WTC11 (cell line): ENCODE data around the gene EDARADD. TPM values are rescaled to one million over a fixed set of nuclear protein-coding genes. Genes with fewer than 3 reads are reported as not detected.

Experiments used
- ATAC-seq: fragments of 200-7000 bp; cut with Tn5 transposase; 2 replicates; pipeline ENCODE4 v1.10.0; 2021; ENCODE audit warnings: mild to moderate bottlenecking, moderate library complexity
- CTCF ChIA-PET: fragments of 300-600 bp; sonication (Branson Sonifier 250); formaldehyde crosslinking; loops from one replicate; lab custom pipeline; 2021; ENCODE audit warnings: antibody characterized with exemption; lab: Charles Lee
- POLR2A ChIA-PET: fragments of 350-600 bp; sonication (Branson Sonifier 250); formaldehyde crosslinking; loops from one replicate; lab custom pipeline; 2021; ENCODE audit warnings: antibody characterized with exemption; lab: Charles Lee
- DNase-seq: peaks from one replicate; pipeline ENCODE4 v3.0.0; 2021; ENCODE audit warnings: low spot score
- H3K27ac Mint-ChIP-seq: 2 replicates; pipeline ENCODE4 v1.8.0; 2021; ENCODE audit warnings: mixed read lengths
- H3K27me3 Mint-ChIP-seq: 2 replicates; pipeline ENCODE4 v1.8.0; 2021; ENCODE audit warnings: low read depth, mild to moderate bottlenecking, moderate library complexity, mixed read lengths
- H3K36me3 Mint-ChIP-seq: 2 replicates; pipeline ENCODE4 v1.8.0; 2021; ENCODE audit warnings: mixed read lengths
- H3K4me1 Mint-ChIP-seq: 2 replicates; pipeline ENCODE4 v1.8.0; 2022; ENCODE audit warnings: mixed read lengths
- H3K4me3 Mint-ChIP-seq: 2 replicates; pipeline ENCODE4 v1.8.0; 2021; ENCODE audit warnings: mild to moderate bottlenecking, moderate library complexity, mixed read lengths
- H3K9me3 Mint-ChIP-seq: 2 replicates; pipeline ENCODE4 v1.8.0; 2021; ENCODE audit warnings: mixed read lengths
- AR ChIP-seq: fragments of 250-450 bp; sonication (Bioruptor Pico); IDR thresholded peaks from 2 replicates; pipeline ENCODE4 v1.9.0; 2021; ENCODE audit warnings: mild to moderate bottlenecking
- ATF2 ChIP-seq: sonication (generic); formaldehyde crosslinking; IDR thresholded peaks from 2 replicates; pipeline ENCODE4 v1.8.1; 2022; ENCODE audit warnings: low read depth, missing genetic modification reagents, borderline replicate concordance
- ATF3 ChIP-seq: sonication (generic); formaldehyde crosslinking; conservative IDR thresholded peaks from 2 replicates; pipeline ENCODE4 v1.8.1; 2022; ENCODE audit warnings: mild to moderate bottlenecking, missing genetic modification reagents
- ATF6 ChIP-seq: sonication (generic); formaldehyde crosslinking; IDR thresholded peaks from 2 replicates; pipeline ENCODE4 v1.8.1; 2023; ENCODE audit warnings: mild to moderate bottlenecking, missing genetic modification reagents
- CREB1 ChIP-seq: sonication (generic); formaldehyde crosslinking; IDR thresholded peaks from 2 replicates; pipeline ENCODE4 v1.8.0; 2023; ENCODE audit warnings: mild to moderate bottlenecking, missing genetic modification reagents
- E2F5 ChIP-seq: sonication (generic); formaldehyde crosslinking; IDR thresholded peaks from 2 replicates; pipeline ENCODE4 v1.8.1; 2022; ENCODE audit warnings: mild to moderate bottlenecking, moderate library complexity, missing genetic modification reagents
- ESRRA ChIP-seq: sonication (generic); formaldehyde crosslinking; IDR thresholded peaks from 2 replicates; pipeline ENCODE4 v1.8.1; 2022; ENCODE audit warnings: mild to moderate bottlenecking, missing genetic modification reagents, borderline replicate concordance
- ETV6 ChIP-seq: sonication (generic); formaldehyde crosslinking; IDR thresholded peaks from 2 replicates; pipeline ENCODE4 v1.8.1; 2022; ENCODE audit warnings: mild to moderate bottlenecking, missing genetic modification reagents
- FOXJ3 ChIP-seq: sonication (generic); formaldehyde crosslinking; IDR thresholded peaks from 2 replicates; pipeline ENCODE4 v1.9.0; 2021; ENCODE audit warnings: missing genetic modification reagents, mild to moderate bottlenecking, borderline replicate concordance
- HMGXB4 ChIP-seq: sonication (generic); formaldehyde crosslinking; IDR thresholded peaks from 2 replicates; pipeline ENCODE4 v1.8.1; 2023; ENCODE audit warnings: mild to moderate bottlenecking, moderate library complexity, missing genetic modification reagents
- IRF1 ChIP-seq: sonication (generic); formaldehyde crosslinking; IDR thresholded peaks from 2 replicates; pipeline ENCODE4 v1.8.0; 2023; ENCODE audit warnings: missing genetic modification reagents
- JUN ChIP-seq: sonication (generic); formaldehyde crosslinking; IDR thresholded peaks from 2 replicates; pipeline ENCODE4 v1.8.0; 2023; ENCODE audit warnings: mild to moderate bottlenecking, missing genetic modification reagents
- KAT7 ChIP-seq: sonication (generic); formaldehyde crosslinking; IDR thresholded peaks from 2 replicates; pipeline ENCODE4 v1.8.1; 2023; ENCODE audit warnings: missing genetic modification reagents, mild to moderate bottlenecking, borderline replicate concordance
- NFATC4 ChIP-seq: fragments of 250-450 bp; sonication (Bioruptor Pico); IDR thresholded peaks from 2 replicates; pipeline ENCODE4 v1.9.0; 2021; ENCODE audit warnings: mild to moderate bottlenecking
- PRRX2 ChIP-seq: fragments of 250-450 bp; sonication (Bioruptor Pico); IDR thresholded peaks from 2 replicates; pipeline ENCODE4 v1.8.0; 2021; ENCODE audit warnings: mild to moderate bottlenecking
- RELA ChIP-seq: sonication (generic); formaldehyde crosslinking; IDR thresholded peaks from 2 replicates; pipeline ENCODE4 v1.8.1; 2022; ENCODE audit warnings: missing genetic modification reagents, mild to moderate bottlenecking, borderline replicate concordance
- RORB ChIP-seq: fragments of 250-450 bp; sonication (Bioruptor Pico); IDR thresholded peaks from 2 replicates; pipeline ENCODE4 v1.9.0; 2021; ENCODE audit warnings: mild to moderate bottlenecking
- SMAD4 ChIP-seq: sonication (generic); formaldehyde crosslinking; IDR thresholded peaks from 2 replicates; pipeline ENCODE4 v1.8.0; 2022; ENCODE audit warnings: mild to moderate bottlenecking, missing genetic modification reagents
- SP1 ChIP-seq: sonication (generic); formaldehyde crosslinking; conservative IDR thresholded peaks from 2 replicates; pipeline ENCODE4 v1.8.1; 2022; ENCODE audit warnings: missing genetic modification reagents
- TCF7 ChIP-seq: sonication (generic); formaldehyde crosslinking; IDR thresholded peaks from 2 replicates; pipeline ENCODE4 v1.8.0; 2022; ENCODE audit warnings: mild to moderate bottlenecking, low read depth, missing genetic modification reagents, moderate library complexity
- TEAD1 ChIP-seq: sonication (generic); formaldehyde crosslinking; IDR thresholded peaks from 2 replicates; pipeline ENCODE4 v1.8.0; 2022; ENCODE audit warnings: mild to moderate bottlenecking, missing genetic modification reagents
- USF2 ChIP-seq: sonication (generic); formaldehyde crosslinking; IDR thresholded peaks from 2 replicates; pipeline ENCODE4 v1.8.1; 2023; ENCODE audit warnings: mild to moderate bottlenecking, missing genetic modification reagents, moderate library complexity
- ZBTB21 ChIP-seq: sonication (generic); formaldehyde crosslinking; IDR thresholded peaks from 2 replicates; pipeline ENCODE4 v1.8.1; 2023; ENCODE audit warnings: mild to moderate bottlenecking, missing genetic modification reagents, borderline replicate concordance
- ZNF232 ChIP-seq: sonication (generic); formaldehyde crosslinking; IDR thresholded peaks from 2 replicates; pipeline ENCODE4 v1.8.0; 2022; ENCODE audit warnings: mild to moderate bottlenecking, missing genetic modification reagents
- ZNF317 ChIP-seq: sonication (generic); formaldehyde crosslinking; IDR thresholded peaks from 2 replicates; pipeline ENCODE4 v1.8.1; 2023; ENCODE audit warnings: low read depth, mild to moderate bottlenecking, moderate library complexity, missing genetic modification reagents, borderline replicate concordance
- total RNA-seq: library from RNA; stranded (reverse); gene quantifications from 3 replicates; pipeline ENCODE4 v1.2.3, GENCODE V29; 2021

EDARADD gene
- total RNA-seq, 1 experiment from 2014 or later, result 5.0 TPM

GRCh38 chr1:236433819-236434315 is 39.8 kb downstream of the EDARADD start:
- Mint-ChIP-seq H3K36me3 (peaks cover 10% of the 10 kb centered on the region), H3K4me3 (no peak overlapping the region), H3K4me1 (no peaks in the 10 kb centered on the region), H3K27ac (no peak overlapping the region), H3K27me3 (no peaks in the 10 kb centered on the region)
- ATAC-seq, result no peak
- ChIA-PET POLR2A (no interaction called here), CTCF (no interaction called here)
- TF ChIP-seq RORB (CRISPR knock-in tag) (no peak), KAT7 (CRISPR knock-in tag) (no peak), SMAD4 (no peak), CREB1 (CRISPR knock-in tag) (no peak), PRRX2 (no peak), ESRRA (no peak), ETV6 (CRISPR knock-in tag) (no peak), IRF1 (CRISPR knock-in tag) (no peak), E2F5 (no peak), ZBTB21 (CRISPR knock-in tag) (no peak), USF2 (no peak), TEAD1 (CRISPR knock-in tag) (no peak), ATF6 (CRISPR knock-in tag) (no peak), HMGXB4 (CRISPR knock-in tag) (no peak), ATF3 (CRISPR knock-in tag) (no peak), ZNF317 (CRISPR knock-in tag) (no peak), ATF2 (CRISPR knock-in tag) (no peak)
- TF ChIP-seq, all 79 proteins: peak for 0
- no peak for DNase-seq
- H3K9me3 Mint-ChIP-seq, result peaks cover 6% of the 10 kb centered on the region

GRCh38 chr1:236438614-236439013 is 44.5 kb downstream of the EDARADD start:
- no peak overlapping the region for H3K27ac Mint-ChIP-seq
- H3K4me1 Mint-ChIP-seq, result no peaks in the 10 kb centered on the region
- DNase-seq, result no peak
- no peak overlapping the region for H3K4me3 Mint-ChIP-seq
- no peak for ATAC-seq
- peaks cover 6% of the 10 kb centered on the region for H3K9me3 Mint-ChIP-seq
- H3K27me3 Mint-ChIP-seq, result no peaks in the 10 kb centered on the region
- CTCF ChIA-PET, result no interaction called here
- POLR2A ChIA-PET, result no interaction called here
- H3K36me3 Mint-ChIP-seq, result 0 out of 2 replicates have a peak, but pooled peaks cover 3% of the 10 kb centered on the region
- TF ChIP-seq AR (no peak), IRF1 (CRISPR knock-in tag) (no peak), RELA (CRISPR knock-in tag) (no peak), SP1 (CRISPR knock-in tag) (no peak), FOXJ3 (CRISPR knock-in tag) (no peak), TCF7 (no peak), NFATC4 (CRISPR knock-in tag) (no peak), JUN (no peak), ZNF232 (CRISPR knock-in tag) (no peak)
